Measurements from ENCODE around the gene PPP1R2.

The PPP1R2 gene

DNA sequence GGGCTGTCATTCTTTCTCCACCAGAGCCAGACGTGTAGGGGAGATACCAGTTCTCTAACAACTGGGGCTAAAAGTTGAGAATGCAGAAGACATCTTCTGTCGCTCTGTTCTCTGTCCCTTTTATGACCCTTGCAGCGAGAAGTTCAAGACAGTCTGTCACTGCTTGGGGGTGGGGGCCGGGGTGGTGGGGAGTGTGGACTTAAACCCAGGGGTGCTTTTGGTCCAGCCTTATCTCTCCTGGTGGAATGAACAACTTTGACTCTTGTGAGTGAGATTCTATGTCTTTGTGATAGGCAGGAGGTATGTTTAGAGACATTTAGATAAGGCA is 41.4 kb upstream of the PPP1R2 start:
- no peaks in the 10 kb centered on the region for H3K36me3 Mint-ChIP-seq (ENCODE audit: low read depth)

DNA sequence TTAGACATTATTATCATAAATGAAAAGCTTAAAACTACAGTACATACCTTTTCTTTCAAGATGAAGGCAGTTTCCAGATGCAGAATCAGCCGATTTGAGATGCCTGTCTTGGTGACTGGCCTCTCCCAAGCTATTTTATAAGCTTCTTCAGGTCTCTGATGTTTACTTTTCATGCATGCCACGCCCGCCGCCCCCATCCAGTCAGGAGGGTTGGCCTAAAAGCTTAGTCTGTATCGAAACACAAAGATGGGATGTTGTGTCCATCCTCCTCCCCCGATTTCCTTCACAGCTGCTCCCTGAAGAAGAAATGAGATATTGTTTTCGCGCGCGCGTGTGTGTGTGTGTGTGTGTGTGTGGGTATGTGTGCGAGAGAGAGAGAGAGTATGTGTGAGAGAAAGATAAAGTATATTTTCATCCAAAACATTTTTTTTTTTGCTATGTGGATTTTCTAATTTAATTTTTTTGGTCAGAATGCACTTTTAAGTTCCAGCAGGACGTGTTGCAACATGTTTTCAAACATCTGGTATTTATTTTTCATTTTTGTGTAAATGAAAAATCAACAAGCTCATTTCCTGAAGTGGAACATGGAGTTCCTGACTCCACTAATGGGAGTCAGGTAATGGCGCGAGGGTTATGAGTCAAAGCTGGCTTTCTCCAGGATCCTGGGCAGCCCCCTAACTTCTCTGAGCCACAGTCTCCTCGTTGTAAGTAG is 40.9 kb upstream of the PPP1R2 start, which contains the start of gene APOD:
TSS of gene APOD (minus strand) at position 110 of the 712 bp plus-strand sequence. CDS start 4,479 bp downstream, outside the sequence.
- H3K9me3 Mint-ChIP-seq: no peaks in the 10 kb centered on the region
- peaks cover 39% of the 10 kb centered on the region for H3K4me1 Mint-ChIP-seq
- TF ChIP-seq, protein P1, sequence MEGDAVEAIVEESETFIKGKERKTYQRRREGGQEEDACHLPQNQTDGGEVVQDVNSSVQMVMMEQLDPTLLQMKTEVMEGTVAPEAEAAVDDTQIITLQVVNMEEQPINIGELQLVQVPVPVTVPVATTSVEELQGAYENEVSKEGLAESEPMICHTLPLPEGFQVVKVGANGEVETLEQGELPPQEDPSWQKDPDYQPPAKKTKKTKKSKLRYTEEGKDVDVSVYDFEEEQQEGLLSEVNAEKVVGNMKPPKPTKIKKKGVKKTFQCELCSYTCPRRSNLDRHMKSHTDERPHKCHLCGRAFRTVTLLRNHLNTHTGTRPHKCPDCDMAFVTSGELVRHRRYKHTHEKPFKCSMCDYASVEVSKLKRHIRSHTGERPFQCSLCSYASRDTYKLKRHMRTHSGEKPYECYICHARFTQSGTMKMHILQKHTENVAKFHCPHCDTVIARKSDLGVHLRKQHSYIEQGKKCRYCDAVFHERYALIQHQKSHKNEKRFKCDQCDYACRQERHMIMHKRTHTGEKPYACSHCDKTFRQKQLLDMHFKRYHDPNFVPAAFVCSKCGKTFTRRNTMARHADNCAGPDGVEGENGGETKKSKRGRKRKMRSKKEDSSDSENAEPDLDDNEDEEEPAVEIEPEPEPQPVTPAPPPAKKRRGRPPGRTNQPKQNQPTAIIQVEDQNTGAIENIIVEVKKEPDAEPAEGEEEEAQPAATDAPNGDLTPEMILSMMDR (IDR thresholded peaks at IDR 0.05; ENCODE audit: unreplicated experiment in 3 of 3): no peak
- no peaks in the 10 kb centered on the region for H3K27me3 Mint-ChIP-seq (ENCODE audit: low read depth)
- H3K36me3 Mint-ChIP-seq (ENCODE audit: low read depth): no peaks in the 10 kb centered on the region
- peak within 1 kb of the TSS in 2 of 3 experiments; percentile 35 to 48 for H3K4me3 Mint-ChIP-seq
- H3K27ac Mint-ChIP-seq: peak within 1 kb of the TSS; percentile 45 to 67 (median 64)

More for the DNA sequence above, 41.4 kb upstream of the PPP1R2 start:
- no peak overlapping the region for H3K4me3 Mint-ChIP-seq
- peak overlapping the region; percentile 2 to 67 (median 64) for H3K27ac Mint-ChIP-seq
- peaks cover 39% of the 10 kb centered on the region for H3K4me1 Mint-ChIP-seq
- no peaks in the 10 kb centered on the region for H3K9me3 Mint-ChIP-seq
- TF ChIP-seq, protein P1 (IDR thresholded peaks at IDR 0.05; ENCODE audit: unreplicated experiment in 3 of 3): no peak
- H3K27me3 Mint-ChIP-seq (ENCODE audit: low read depth): no peaks in the 10 kb centered on the region

DNA sequence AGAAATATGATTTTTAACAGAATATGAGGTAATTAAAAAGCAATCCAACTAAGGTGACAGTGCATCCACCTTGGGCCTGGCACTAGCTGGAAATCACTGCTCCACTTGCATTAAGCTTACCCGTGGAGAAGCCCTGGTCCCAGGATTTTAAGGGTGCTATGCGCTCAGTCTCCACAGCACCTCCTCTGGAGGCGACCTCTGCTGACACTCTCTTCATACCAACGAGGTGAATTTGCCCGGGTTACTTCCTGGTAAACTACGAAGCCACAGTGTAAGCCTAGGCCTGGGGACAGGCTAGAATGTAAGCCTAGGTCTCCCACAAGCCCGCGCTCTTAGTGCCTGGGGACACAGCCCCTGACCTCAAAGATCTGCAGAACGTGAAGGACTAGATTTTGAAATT is 39.8 kb upstream of the PPP1R2 start:
- H3K4me1 Mint-ChIP-seq: peaks cover 39% of the 10 kb centered on the region
- H3K9me3 Mint-ChIP-seq: no peaks in the 10 kb centered on the region
- H3K27ac Mint-ChIP-seq: no peak overlapping the region
- peaks cover 5% of the 10 kb centered on the region for H3K27me3 Mint-ChIP-seq (ENCODE audit: low read depth)
- TF ChIP-seq, protein P1 (IDR thresholded peaks at IDR 0.05; ENCODE audit: unreplicated experiment in 3 of 3): no peak
- H3K36me3 Mint-ChIP-seq (ENCODE audit: low read depth): no peaks in the 10 kb centered on the region
- H3K4me3 Mint-ChIP-seq: no peak overlapping the region

DNA sequence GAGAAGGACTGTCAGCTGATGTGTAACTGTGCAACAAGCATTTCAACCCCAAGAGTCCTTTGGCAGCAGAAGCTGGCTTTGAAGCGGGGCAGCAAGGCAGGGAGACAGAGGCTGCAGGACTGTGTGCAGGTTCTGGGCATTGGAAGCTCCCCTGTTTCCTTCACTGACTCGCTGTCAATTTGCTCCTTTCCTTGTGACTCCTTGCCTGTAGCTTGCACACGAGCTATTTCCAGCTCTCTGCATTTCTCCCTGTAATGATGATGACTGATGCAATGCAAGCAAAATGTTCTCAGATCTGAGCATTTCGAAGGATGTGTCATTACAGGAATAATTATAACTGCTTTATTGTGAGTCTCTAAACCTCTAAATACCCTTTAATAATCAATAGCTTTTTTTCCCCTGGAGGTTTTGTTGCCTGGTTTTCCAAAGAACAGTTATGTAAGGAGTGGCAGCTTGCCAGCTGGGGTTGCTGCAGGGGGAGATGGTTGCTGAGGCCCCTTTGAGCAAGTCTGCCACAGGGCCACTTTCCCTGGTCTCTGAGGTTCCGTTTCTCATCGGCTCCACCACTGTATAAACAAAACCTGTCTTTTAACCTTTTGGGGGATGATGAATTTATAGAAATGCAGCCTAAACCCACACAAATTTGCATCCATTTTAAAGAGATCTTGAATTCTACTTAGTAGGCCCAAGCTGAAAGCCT is 37.8 kb upstream of the PPP1R2 start:
- H3K4me3 Mint-ChIP-seq: no peak overlapping the region
- peaks cover 39% of the 10 kb centered on the region for H3K4me1 Mint-ChIP-seq
- TF ChIP-seq, protein P1 (IDR thresholded peaks at IDR 0.05; ENCODE audit: unreplicated experiment in 3 of 3): no peak
- H3K27ac Mint-ChIP-seq: peak overlapping the region in 2 of 3 experiments; percentile 24 to 62
- H3K36me3 Mint-ChIP-seq (ENCODE audit: low read depth): no peaks in the 10 kb centered on the region
- no peaks in the 10 kb centered on the region for H3K9me3 Mint-ChIP-seq
- H3K27me3 Mint-ChIP-seq (ENCODE audit: low read depth): peaks cover 5% of the 10 kb centered on the region

DNA sequence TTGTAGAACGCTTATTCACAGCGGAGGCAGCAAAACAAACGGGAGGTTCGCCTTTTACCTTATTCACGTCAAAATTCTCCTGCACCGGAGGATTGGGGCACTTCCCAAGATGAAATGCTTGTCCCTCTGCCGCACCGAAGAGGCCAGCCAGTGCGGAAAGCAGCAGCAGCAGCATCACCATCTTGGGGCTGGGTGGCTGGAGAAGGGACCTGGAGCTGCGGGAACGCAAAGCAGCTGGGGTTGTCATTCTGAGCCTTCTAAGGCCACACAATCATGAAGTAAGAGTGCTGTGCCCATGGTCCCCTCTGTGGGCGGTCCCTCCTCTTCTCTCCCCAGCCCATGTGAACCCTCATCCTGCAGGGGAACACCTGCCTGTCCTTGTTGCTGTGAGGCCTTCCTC is 36.2 kb upstream of the PPP1R2 start:
- H3K9me3 Mint-ChIP-seq: no peaks in the 10 kb centered on the region
- H3K27me3 Mint-ChIP-seq (ENCODE audit: low read depth): peaks cover 5% of the 10 kb centered on the region
- H3K36me3 Mint-ChIP-seq (ENCODE audit: low read depth): no peaks in the 10 kb centered on the region
- H3K4me1 Mint-ChIP-seq: peaks cover 26% of the 10 kb centered on the region
- no peak overlapping the region for H3K27ac Mint-ChIP-seq
- no peak overlapping the region for H3K4me3 Mint-ChIP-seq
- TF ChIP-seq, protein P1 (IDR thresholded peaks at IDR 0.05; ENCODE audit: unreplicated experiment in 3 of 3): no peak
